Ascending aorta (tissue), 2 donors: ENCODE measurements around the gene TESK2. TPM values are rescaled to one million over a fixed set of nuclear protein-coding genes. Genes with fewer than 3 reads are reported as not detected.

Experiments
- DNase-seq, 2 donors: peaks; one replicate each; pipeline ENCODE4 v3.0.0-alpha.2; 2019; ENCODE audit warnings: low spot score in 2 of 2
- H3K27ac ChIP-seq, 2 donors: fragments of 200-600 bp; sonication (generic); one replicate each; pipeline ENCODE4 v1.5.1; 2016 to 2017; ENCODE audit warnings: mild to moderate bottlenecking in 1 of 2
- H3K27me3 ChIP-seq: fragments of 200-600 bp; sonication (generic); one replicate; pipeline ENCODE4 v1.5.1; 2017
- H3K36me3 ChIP-seq, 2 donors: fragments of 200-600 bp; sonication (generic); one replicate each; pipeline ENCODE4 v1.5.1; 2016
- H3K4me1 ChIP-seq, 2 donors: fragments of 200-600 bp; sonication (generic); one replicate each; pipeline ENCODE4 v1.5.1; 2016 to 2017; ENCODE audit warnings: mild to moderate bottlenecking in 1 of 2
- H3K4me3 ChIP-seq, 2 donors: fragments of 200-600 bp; sonication (generic); one replicate each; pipeline ENCODE4 v1.5.1; 2016 to 2017; ENCODE audit warnings: mild to moderate bottlenecking in 1 of 2
- H3K9me3 ChIP-seq, 2 donors: fragments of 200-600 bp; sonication (generic); one replicate each; pipeline ENCODE4 v1.5.1; 2016
- CTCF ChIP-seq, 3 experiments: fragments of 200-600 bp in 2 of 3; fragments of 450-650 bp in 1 of 3; sonication (generic) in 2 of 3; IDR thresholded peaks; one replicate each; pipeline ENCODE4 v1.5.1; 2016 to 2019; ENCODE audit warnings: antibody characterized with exemption in 3 of 3, mild to moderate bottlenecking in 1 of 3, moderate library complexity in 1 of 3
- intact Hi-C: fragments of 100-400 bp; cut with DNase I; formaldehyde crosslinking; loops from one replicate; pipeline ENCODE4 v1.15.1; 2023
- total RNA-seq: library from RNA; depleted of rRNA; stranded (reverse); fragments of >200 nt; gene quantifications from one replicate; pipeline ENCODE4 v1.1.0, GENCODE V29; 2016

TESK2 gene
- total RNA-seq, 1 donor from 2014 or later: 0.32 TPM

- H3K27me3 ChIP-seq: no peaks in the 10 kb centered on the region
- intact Hi-C loops: loop anchor here (1.0 kb wide), 2 partner anchors 131 to 210 kb away; partner anchors contain the start of gene TESK2
- H3K4me1 ChIP-seq: peaks cover 4 to 8% of the 10 kb centered on the region in 2 donors
- TF ChIP-seq CTCF (IDR thresholded peaks at IDR 0.05): peak; percentile 66 to 79 (median 75)
- H3K4me3 ChIP-seq: peak overlapping the region in 1 of 2 donors; percentile 43
- no peaks in the 10 kb centered on the region for H3K9me3 ChIP-seq
- H3K36me3 ChIP-seq: no peaks in the 10 kb centered on the region
- peak overlapping the region; percentile 63 to 77 for H3K27ac ChIP-seq
- DNase-seq: peak in 1 of 2 donors; percentile 83
These were observed 131.0 kb downstream of the TESK2 start for GRCh38 chr1:45359882-45360513.

GRCh38 chr1:45356186-45356585, 134.8 kb downstream of the TESK2 start:
- Histone ChIP-seq H3K9me3 (no peaks in the 10 kb centered on the region), H3K27me3 (no peaks in the 10 kb centered on the region), H3K36me3 (no peaks in the 10 kb centered on the region), H3K4me1 (peaks cover 4 to 8% of the 10 kb centered on the region in 2 donors), H3K4me3 (no peak overlapping the region), H3K27ac (no peak overlapping the region)
- intact Hi-C loops: no loop called here
- no peak for DNase-seq
- TF ChIP-seq CTCF (IDR thresholded peaks at IDR 0.05): no peak

- no peak for DNase-seq
- no peak overlapping the region for H3K27ac ChIP-seq
- H3K36me3 ChIP-seq: no peaks in the 10 kb centered on the region
- no peak for TF ChIP-seq CTCF (IDR thresholded peaks at IDR 0.05)
- no peaks in the 10 kb centered on the region for H3K9me3 ChIP-seq
- intact Hi-C loops: no loop called here
- H3K27me3 ChIP-seq: no peaks in the 10 kb centered on the region
- H3K4me1 ChIP-seq: peaks cover 4% of the 10 kb centered on the region in 2 donors
- H3K4me3 ChIP-seq: no peak overlapping the region
These were observed 135.3 kb downstream of the TESK2 start for GRCh38 chr1:45355683-45356082.

- Histone ChIP-seq H3K9me3 (no peaks in the 10 kb centered on the region), H3K27me3 (no peaks in the 10 kb centered on the region), H3K27ac (no peak overlapping the region), H3K4me3 (no peak overlapping the region), H3K36me3 (no peaks in the 10 kb centered on the region), H3K4me1 (no peaks in the 10 kb centered on the region)
- no peak for DNase-seq
- intact Hi-C loops: no loop called here
- no peak for TF ChIP-seq CTCF (IDR thresholded peaks at IDR 0.05)
These were observed 136.1 kb downstream of the TESK2 start for GRCh38 chr1:45354838-45355237.

- no peak for TF ChIP-seq CTCF (IDR thresholded peaks at IDR 0.05)
- no peaks in the 10 kb centered on the region for H3K27me3 ChIP-seq
- H3K4me1 ChIP-seq: peaks cover 4 to 6% of the 10 kb centered on the region in 2 donors
- H3K4me3 ChIP-seq: no peak overlapping the region
- no peak overlapping the region for H3K27ac ChIP-seq
- no peak for DNase-seq
- intact Hi-C loops: no loop called here
- H3K9me3 ChIP-seq: no peaks in the 10 kb centered on the region
- H3K36me3 ChIP-seq: no peaks in the 10 kb centered on the region
These were observed 137.3 kb downstream of the TESK2 start for GRCh38 chr1:45353685-45354084.
